K562 (cell line): ENCODE data around the gene FAM174C. TPM values are rescaled to one million over a fixed set of nuclear protein-coding genes. Genes with fewer than 3 reads are reported as not detected.

Experiments
- ASH1L ChIP-seq: fragments of 450-650 bp; IDR thresholded peaks from 2 replicates; pipeline ENCODE4 v1.6.1; 2018; ENCODE audit warnings: borderline replicate concordance, mild to moderate bottlenecking, low read depth; ENCODE audit not compliant: partially characterized antibody
- ATF1 ChIP-seq, 2 experiments: fragments of 450-650 bp in 1 of 2; IDR thresholded peaks; 2 replicates each; pipeline ENCODE4 v1.6.1; 2016; ENCODE audit warnings: missing compliant biosample characterization in 1 of 2, missing genetic modification characterization in 1 of 2
- BRCA1 ChIP-seq, 2 experiments: fragments of 450-650 bp in 1 of 2; sonication (generic) in 1 of 2; formaldehyde crosslinking in 1 of 2; IDR thresholded peaks; 2 replicates each; pipeline versions ENCODE4 v1.5.0 to v1.6.1; 2017 to 2020; ENCODE audit warnings: mild to moderate bottlenecking in 1 of 2, missing genetic modification reagents in 1 of 2
- CAMTA2 ChIP-seq: fragments of 250-450 bp; sonication (Bioruptor Pico); conservative IDR thresholded peaks from 2 replicates; pipeline ENCODE4 v1.5.1; 2022
- CEBPB ChIP-seq: fragments of 450-650 bp; IDR thresholded peaks from 2 replicates; pipeline ENCODE4 v1.6.1; 2016; ENCODE audit warnings: missing genetic modification characterization, missing compliant biosample characterization
- COPS2 ChIP-seq: fragments of 450-650 bp; conservative IDR thresholded peaks from 2 replicates; pipeline ENCODE4 v1.6.1; 2016; ENCODE audit warnings: mild to moderate bottlenecking, moderate library complexity
- EZH2 ChIP-seq: IDR thresholded peaks from 2 replicates; pipeline ENCODE4 v1.6.1; 2012; ENCODE audit warnings: low read depth, mild to moderate bottlenecking, inconsistent platforms, low read length, borderline replicate concordance
- FOXM1 ChIP-seq, 2 experiments: fragments of 450-650 bp in 1 of 2; sonication (generic) in 1 of 2; formaldehyde crosslinking in 1 of 2; IDR thresholded peaks; 2 replicates each; pipeline versions ENCODE4 v1.6.1 to v1.9.0; 2017 to 2022; ENCODE audit warnings: low read depth in 2 of 2, mild to moderate bottlenecking in 2 of 2, missing genetic modification reagents in 1 of 2, moderate library complexity in 1 of 2
- FOXP1 ChIP-seq: sonication (generic); formaldehyde crosslinking; IDR thresholded peaks from 2 replicates; pipeline ENCODE4 v1.8.0; 2022; ENCODE audit warnings: mild to moderate bottlenecking, missing genetic modification reagents
- GATAD2A ChIP-seq: fragments of 450-650 bp; IDR thresholded peaks from 2 replicates; pipeline ENCODE4 v1.6.1; 2017
- GATAD2B ChIP-seq: fragments of 450-650 bp; IDR thresholded peaks from 2 replicates; pipeline ENCODE4 v1.6.1; 2017; ENCODE audit warnings: mild to moderate bottlenecking, borderline replicate concordance
- HOXB6 ChIP-seq: fragments of 250-450 bp; sonication (Bioruptor Pico); IDR thresholded peaks from 2 replicates; pipeline ENCODE4 v1.5.1; 2022; ENCODE audit warnings: mild to moderate bottlenecking, borderline replicate concordance
- KLF10 ChIP-seq: fragments of 250-450 bp; sonication (Bioruptor Pico); IDR thresholded peaks from 2 replicates; pipeline ENCODE4 v1.6.1; 2021; ENCODE audit warnings: matching md5 sums
- MAFG ChIP-seq: fragments of 450-650 bp; conservative IDR thresholded peaks from 2 replicates; pipeline ENCODE4 v1.6.1; 2016; ENCODE audit warnings: missing genetic modification characterization, missing compliant biosample characterization
- MAZ ChIP-seq, 2 experiments: fragments of 450-650 bp in 1 of 2; sonication (generic) in 1 of 2; formaldehyde crosslinking; IDR thresholded peaks in 1 of 2; conservative IDR thresholded peaks in 1 of 2; 2 replicates each; pipeline versions ENCODE4 v1.4.0 to v1.5.0; 2020; ENCODE audit warnings: mild to moderate bottlenecking in 1 of 2, missing genetic modification reagents in 1 of 2
- MTA2 ChIP-seq: fragments of 450-650 bp; IDR thresholded peaks from 2 replicates; pipeline ENCODE4 v1.6.1; 2016; ENCODE audit warnings: low read depth
- POLR2A ChIP-seq: fragments of 450-650 bp; conservative IDR thresholded peaks from 2 replicates; pipeline ENCODE4 v1.6.1; 2016
- RFX1 ChIP-seq: fragments of 450-650 bp; IDR thresholded peaks from 2 replicates; pipeline ENCODE4 v1.6.1; 2016; ENCODE audit warnings: mild to moderate bottlenecking, moderate library complexity
- SAFB ChIP-seq: fragments of 200-400 bp; formaldehyde crosslinking; IDR thresholded peaks from 2 replicates; pipeline ENCODE4 v1.6.1; 2017; ENCODE audit warnings: low read depth, low read length, borderline replicate concordance
- SREBF2 ChIP-seq: sonication (generic); formaldehyde crosslinking; IDR thresholded peaks from 2 replicates; pipeline ENCODE4 v1.4.0; 2020; ENCODE audit warnings: mild to moderate bottlenecking, missing genetic modification reagents
- TAF1 ChIP-seq: IDR thresholded peaks from 2 replicates; pipeline ENCODE4 v1.6.1; 2011; ENCODE audit warnings: mild to moderate bottlenecking, low read length, moderate library complexity; ENCODE audit not compliant: insufficient read depth, control insufficient read depth, severe bottlenecking; ENCODE audit errors: extremely low read depth
- WHSC1 ChIP-seq: IDR thresholded peaks from one replicate; pipeline ENCODE4 v1.6.1; 2012; ENCODE audit warnings: low read length, control low read depth, inconsistent platforms
- ZBTB1 ChIP-seq: sonication (generic); formaldehyde crosslinking; IDR thresholded peaks from 2 replicates; pipeline ENCODE4 v1.8.1; 2023; ENCODE audit warnings: missing genetic modification reagents, low read depth, mild to moderate bottlenecking, borderline replicate concordance
- ZBTB7A ChIP-seq: IDR thresholded peaks from 2 replicates; pipeline ENCODE4 v1.6.1; 2011; ENCODE audit warnings: low read depth, mild to moderate bottlenecking, low read length, moderate library complexity, borderline replicate concordance; ENCODE audit not compliant: control insufficient read depth
- ZKSCAN8 ChIP-seq: fragments of 200-800 bp; sonication (Bioruptor generic); IDR thresholded peaks from 2 replicates; pipeline ENCODE4 v1.6.1; 2016; ENCODE audit warnings: missing genetic modification characterization, missing compliant biosample characterization
- ZNF134 ChIP-seq: fragments of 250-450 bp; sonication (Bioruptor Pico); conservative IDR thresholded peaks from 2 replicates; pipeline ENCODE4 v1.4.0; 2020
- ZNF146 ChIP-seq: IDR thresholded peaks from one replicate; pipeline ENCODE4 v1.6.1; 2018; ENCODE audit warnings: missing compliant biosample characterization; ENCODE audit not compliant: unreplicated experiment
- ZNF274 ChIP-seq: IDR thresholded peaks from 2 replicates; pipeline ENCODE4 v1.6.1; 2011; ENCODE audit warnings: low read depth, mild to moderate bottlenecking, low read length, moderate library complexity, borderline replicate concordance
- ZNF384 ChIP-seq: IDR thresholded peaks from 2 replicates; pipeline ENCODE4 v1.6.1; 2012; ENCODE audit warnings: low read depth, low read length, improper control_type of control experiment
- ZNF707 ChIP-seq: fragments of 250-450 bp; sonication (Bioruptor Pico); conservative IDR thresholded peaks from 2 replicates; pipeline ENCODE4 v1.8.0; 2022; ENCODE audit warnings: inconsistent platforms, mild to moderate bottlenecking, moderate library complexity
- polyA plus RNA-seq, 8 experiments: library from polyadenylated mRNA; depleted of rRNA in 4 of 8; stranded (reverse) in 5 of 8; unstranded in 3 of 8; fragments of >200 nt; fragmentation: Nextera tagmentation in 2 of 8; fragmentation: Illumina TruSeq in 1 of 8; extraction: Ambion mirVana in 2 of 8; extraction: Trizol in 1 of 8; gene quantifications; 2 replicates each; pipeline versions ENCODE4 v1.2.1 to v1.2.3, GENCODE V29; 2011 to 2014; ENCODE audit warnings: inconsistent platforms in 1 of 8, missing spikeins in 1 of 8
- total RNA-seq, 7 experiments: library from RNA; depleted of rRNA in 6 of 7; stranded (reverse); fragments of >200 nt in 6 of 7; fragmentation: Illumina TruSeq in 2 of 7; extraction: Trizol in 2 of 7; gene quantifications; 2 replicates each; pipeline versions ENCODE4 v1.2.1 to v1.2.3, GENCODE V29; 2011 to 2021; ENCODE audit warnings: low replicate concordance in 1 of 7

Gene FAM174C
- total and polyA plus RNA-seq, 9 of the 15 experiments (the other 6 are each of a cell fraction or from before 2014, with no cell fraction given): 0.66 to 89.6 (median 20.3) TPM

DNA sequence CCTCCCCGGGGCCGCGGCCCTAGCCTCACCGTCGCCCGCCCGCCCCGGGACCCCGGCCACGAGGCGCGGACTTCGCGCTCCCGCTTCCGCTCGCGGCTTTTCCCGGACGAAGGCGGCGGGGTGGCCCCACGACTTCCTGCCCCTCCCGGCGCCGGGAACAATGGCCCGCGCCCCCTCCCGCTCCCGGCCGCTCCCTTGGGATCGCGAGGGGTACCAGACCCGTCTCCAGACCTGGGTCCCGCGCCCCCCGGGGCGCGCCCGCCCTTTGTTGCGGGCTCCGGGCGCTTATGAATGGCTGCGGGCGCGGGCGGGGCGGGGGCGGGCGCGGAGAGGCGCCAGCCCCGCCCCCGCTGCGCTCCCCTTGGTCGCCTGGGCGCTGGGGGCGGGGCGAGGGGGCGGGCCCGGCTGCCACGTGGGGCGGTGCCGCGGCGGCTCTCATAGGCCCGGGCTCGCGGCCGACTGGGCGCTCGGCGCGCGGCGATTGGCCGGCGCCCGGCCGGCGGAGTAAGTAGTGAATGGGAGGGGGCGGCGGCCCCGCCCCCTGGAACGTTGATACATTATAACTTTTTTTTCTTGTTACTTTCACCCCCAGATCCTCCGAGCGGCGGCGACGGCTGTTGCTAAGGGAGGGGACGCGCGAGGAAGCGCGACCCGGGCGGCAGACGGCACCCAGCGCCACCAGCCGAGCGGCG, 25.9 kb upstream of the FAM174C start (continued):
- TF ChIP-seq SAFB (no peak; the same call in 1 of the 2 replicates), RFX1 (no peak), GATAD2B (no peak), ZKSCAN8 (CRISPR knock-in tag) (no peak), ZNF134 (no peak), KLF10 (CRISPR knock-in tag) (no peak), WHSC1 (no peak), COPS2 (no peak), MAFG (tag) (no peak), EZH2 (no peak), FOXM1 (IDR thresholded peaks at IDR 0.05; ENCODE audit: low read depth) (no peak), FOXM1 (CRISPR knock-in tag; IDR thresholded peaks at IDR 0.05; ENCODE audit: low read depth) (no peak), ZNF707 (CRISPR knock-in tag) (no peak), MAZ (CRISPR knock-in tag; conservative IDR thresholded peaks at IDR 0.05 in 1 of 2, IDR thresholded peaks at IDR 0.05 in 1 of 2) (peak; percentile 42 to 63), POLR2A (peak; percentile 76), ASH1L (no peak), ZBTB7A (peak; percentile 92), GATAD2A (no peak), HOXB6 (CRISPR knock-in tag) (no peak), ZNF274 (no peak), ZBTB1 (peak; percentile 86), SREBF2 (CRISPR knock-in tag) (no peak), ZNF384 (peak; percentile 93), TAF1 (peak; percentile 72), ATF1 (CRISPR knock-in tag; IDR thresholded peaks at IDR 0.05) (no peak), ATF1 (tag; IDR thresholded peaks at IDR 0.05) (peak; percentile 30; the same call in 1 of the 2 replicates), CAMTA2 (CRISPR knock-in tag) (no peak), ZNF146 (CRISPR knock-in tag) (no peak), FOXP1 (CRISPR knock-in tag) (peak; percentile 81; the same call in 1 of the 2 replicates), MTA2 (no peak), BRCA1 (IDR thresholded peaks at IDR 0.05) (no peak), BRCA1 (CRISPR knock-in tag; IDR thresholded peaks at IDR 0.05) (no peak), CEBPB (no peak)
